OCI-LY3 (cell line): Measurements from ENCODE around the gene SERPINF2.

Experiments
- EZH2phosphoT487 ChIP-seq: fragments of 200-600 bp; shearing (Covaris generic); IDR thresholded peaks from 2 replicates; pipeline ENCODE4 v1.6.1; 2018; ENCODE audit warnings: antibody characterized with exemption, mixed run types, low read depth
- TF ChIP-seq, protein P1 (sequence below): fragments of 200-600, 300-600 bp; sonication (generic); IDR thresholded peaks from 2 replicates; pipeline ENCODE4 v1.5.1; 2014; ENCODE audit warnings: antibody characterized with exemption, low read length, low read depth

DNA sequence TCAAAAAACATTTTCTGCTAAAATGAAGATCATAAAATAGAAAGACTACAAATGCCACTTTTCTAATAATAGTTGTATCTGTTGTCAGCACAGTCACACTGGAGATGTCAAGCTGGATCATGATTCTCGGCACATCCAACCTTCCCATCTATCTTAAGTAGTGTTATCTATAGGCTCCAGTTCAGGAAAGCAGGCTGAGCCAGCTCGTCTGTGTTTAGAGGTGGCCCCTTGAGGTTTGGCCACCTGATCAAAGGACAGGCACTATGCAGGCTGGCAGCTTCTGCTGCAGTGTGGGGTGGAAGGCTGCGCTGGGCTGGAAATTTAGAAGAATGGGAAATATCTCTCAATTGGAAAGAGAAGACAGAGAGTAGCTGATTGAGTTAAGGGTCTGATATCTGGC, 54.7 kb downstream of the SERPINF2 start:
- TF ChIP-seq, protein P1, sequence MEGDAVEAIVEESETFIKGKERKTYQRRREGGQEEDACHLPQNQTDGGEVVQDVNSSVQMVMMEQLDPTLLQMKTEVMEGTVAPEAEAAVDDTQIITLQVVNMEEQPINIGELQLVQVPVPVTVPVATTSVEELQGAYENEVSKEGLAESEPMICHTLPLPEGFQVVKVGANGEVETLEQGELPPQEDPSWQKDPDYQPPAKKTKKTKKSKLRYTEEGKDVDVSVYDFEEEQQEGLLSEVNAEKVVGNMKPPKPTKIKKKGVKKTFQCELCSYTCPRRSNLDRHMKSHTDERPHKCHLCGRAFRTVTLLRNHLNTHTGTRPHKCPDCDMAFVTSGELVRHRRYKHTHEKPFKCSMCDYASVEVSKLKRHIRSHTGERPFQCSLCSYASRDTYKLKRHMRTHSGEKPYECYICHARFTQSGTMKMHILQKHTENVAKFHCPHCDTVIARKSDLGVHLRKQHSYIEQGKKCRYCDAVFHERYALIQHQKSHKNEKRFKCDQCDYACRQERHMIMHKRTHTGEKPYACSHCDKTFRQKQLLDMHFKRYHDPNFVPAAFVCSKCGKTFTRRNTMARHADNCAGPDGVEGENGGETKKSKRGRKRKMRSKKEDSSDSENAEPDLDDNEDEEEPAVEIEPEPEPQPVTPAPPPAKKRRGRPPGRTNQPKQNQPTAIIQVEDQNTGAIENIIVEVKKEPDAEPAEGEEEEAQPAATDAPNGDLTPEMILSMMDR, result no peak
- TF ChIP-seq EZH2phosphoT487, result no peak
